Right renal cortex interstitium (tissue), 3 donors: ENCODE data around the gene CFDP1. TPM values are rescaled to one million over a fixed set of nuclear protein-coding genes. Genes with fewer than 3 reads are reported as not detected.

Source experiments
- DNase-seq, 3 donors: peaks; one replicate each; pipeline ENCODE4 v3.0.0-alpha.2; 2013; ENCODE audit warnings: low read depth in 3 of 3, low spot score in 2 of 3
- polyA plus RNA-seq, 3 donors: library from polyadenylated mRNA; unstranded; fragments of 120-200 nt; gene quantifications; one replicate each; pipeline ENCODE4 v1.2.1, GENCODE V29; 2013; ENCODE audit not compliant: insufficient read length in 3 of 3

CFDP1 gene
- polyA plus RNA-seq, 3 donors = 202 to 221 (median 203) TPM

GRCh38 chr16:75377729-75378386, 55.4 kb downstream of the CFDP1 start:
- peak in 2 of 3 donors; percentile 19 to 20 for DNase-seq

- no peak for DNase-seq
Measured at GRCh38 chr16:75376475-75377161, 56.7 kb downstream of the CFDP1 start.

GRCh38 chr16:75374388-75374787, 58.9 kb downstream of the CFDP1 start:
- no peak for DNase-seq

GRCh38 chr16:75372236-75372856, 61.0 kb downstream of the CFDP1 start:
- DNase-seq = no peak

- DNase-seq = no peak
Measured at GRCh38 chr16:75371171-75371570, 62.1 kb downstream of the CFDP1 start.

GRCh38 chr16:75364286-75364791, 69.0 kb downstream of the CFDP1 start:
- DNase-seq = no peak

GRCh38 chr16:75362846-75363245, 70.5 kb downstream of the CFDP1 start:
- DNase-seq = no peak

- DNase-seq = no peak
Measured at GRCh38 chr16:75361936-75362335, 71.4 kb downstream of the CFDP1 start.

- no peak for DNase-seq
Measured at GRCh38 chr16:75354170-75354569, 79.1 kb downstream of the CFDP1 start.

GRCh38 chr16:75351183-75351582, 82.1 kb downstream of the CFDP1 start:
- no peak for DNase-seq

GRCh38 chr16:75345711-75346110, 87.6 kb downstream of the CFDP1 start:
- DNase-seq = no peak

GRCh38 chr16:75343941-75344340, 89.4 kb downstream of the CFDP1 start:
- DNase-seq = peak in 1 of 3 donors; percentile 19

GRCh38 chr16:75343286-75343685, 90.0 kb downstream of the CFDP1 start:
- no peak for DNase-seq

- DNase-seq = no peak
Measured at GRCh38 chr16:75342308-75342811, 90.9 kb downstream of the CFDP1 start.

GRCh38 chr16:75341564-75342307, 91.6 kb downstream of the CFDP1 start:
- DNase-seq = no peak

GRCh38 chr16:75340741-75341491, 92.4 kb downstream of the CFDP1 start:
- DNase-seq = peak in 1 of 3 donors; percentile 18

GRCh38 chr16:75337430-75337829, 95.9 kb downstream of the CFDP1 start:
- DNase-seq = no peak

GRCh38 chr16:75336521-75336920, 96.8 kb downstream of the CFDP1 start:
- DNase-seq = no peak

- no peak for DNase-seq
Measured at GRCh38 chr16:75333721-75334163, 99.6 kb downstream of the CFDP1 start.

- no peak for DNase-seq
Measured at GRCh38 chr16:75329943-75330342, 103.4 kb downstream of the CFDP1 start.
